Measurements from ENCODE around the gene ADORA1. TPM values are rescaled to one million over a fixed set of nuclear protein-coding genes. Genes with fewer than 3 reads are reported as not detected.

Gene ADORA1
- total RNA-seq, 2 experiments from 2014 or later = not detected

DNA sequence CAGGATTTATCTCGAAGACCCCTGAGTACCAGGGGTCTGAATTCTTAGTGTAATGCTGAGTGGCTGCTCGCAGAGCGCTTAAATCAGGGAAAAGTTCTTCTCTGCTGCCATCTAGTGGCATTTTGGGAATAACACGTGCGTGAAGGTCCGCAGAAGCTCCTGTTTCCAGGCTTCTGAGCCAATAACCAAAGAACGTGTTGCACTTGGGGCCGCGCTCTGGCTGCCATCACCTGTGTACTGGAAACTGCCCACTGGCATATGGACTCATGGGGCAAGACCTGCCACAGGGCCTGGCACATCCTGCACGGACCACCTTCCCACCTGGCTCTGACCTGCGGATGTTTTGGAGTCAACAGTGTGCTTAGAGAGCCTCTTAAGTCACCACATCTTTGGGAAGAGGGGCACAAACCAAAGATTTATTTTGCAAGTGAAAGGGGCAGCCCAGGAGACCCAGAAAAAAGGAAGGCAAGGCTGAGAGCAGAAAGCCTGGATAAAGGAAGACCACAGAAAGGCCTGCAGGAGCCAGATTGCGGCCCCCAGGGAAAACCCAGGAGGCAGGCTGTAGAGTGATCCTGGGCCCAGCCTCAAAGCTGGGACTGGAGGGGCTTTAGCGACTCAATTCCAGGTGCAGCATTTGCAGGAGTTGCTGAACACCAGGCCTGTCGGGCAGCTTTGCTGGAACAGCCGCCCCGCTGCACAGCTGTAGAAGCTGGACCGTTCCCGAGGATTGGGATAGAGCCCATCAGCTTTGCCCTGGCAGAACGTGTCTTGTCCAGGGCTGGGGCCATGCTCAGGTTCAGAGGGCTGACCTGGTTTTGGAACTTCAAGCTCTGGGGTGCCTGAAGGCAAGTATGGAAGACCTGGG, 89.0 kb downstream of the ADORA1 start:
- H3K36me3 Mint-ChIP-seq (ENCODE audit: low read depth) = no peaks in the 10 kb centered on the region
- intact Hi-C loops (cut with DNase I, micrococcal nuclease) = loop anchor here in 1 of 2 experiments (1.0 kb wide), 1 partner anchor 177 kb away; no protein-coding TSS in a partner anchor
- ATAC-seq (ENCODE audit: poor library complexity) (peak; percentile 68), DNase-seq (peak; percentile 13 to 78 (median 39))
- H3K27me3 Mint-ChIP-seq = peaks cover 16% of the 10 kb centered on the region
- Histone ChIP-seq H3K4me1 (ENCODE audit: insufficient read depth, low read length) (peaks cover 7% of the 10 kb centered on the region), H3K4me3 (ENCODE audit: low read length) (no peak overlapping the region), H3K27me3 (ENCODE audit: control insufficient read depth in 1 of 2, insufficient read depth in 2 of 2, low read length in 2 of 2) (peaks cover 0 to 8% of the 10 kb centered on the region in 2 experiments), H3K9me3 (ENCODE audit: control insufficient read depth in 1 of 2, insufficient read depth in 1 of 2, low read length in 2 of 2) (no peaks in the 10 kb centered on the region), H3K36me3 (ENCODE audit: insufficient read depth, low read length) (no peaks in the 10 kb centered on the region), H3K27ac (ENCODE audit: low read depth in 1 of 2, low read length in 2 of 2) (no peak overlapping the region)
- no peak overlapping the region for H3K27ac Mint-ChIP-seq
- H3K9me3 Mint-ChIP-seq = no peaks in the 10 kb centered on the region
- TF ChIP-seq, protein P1, sequence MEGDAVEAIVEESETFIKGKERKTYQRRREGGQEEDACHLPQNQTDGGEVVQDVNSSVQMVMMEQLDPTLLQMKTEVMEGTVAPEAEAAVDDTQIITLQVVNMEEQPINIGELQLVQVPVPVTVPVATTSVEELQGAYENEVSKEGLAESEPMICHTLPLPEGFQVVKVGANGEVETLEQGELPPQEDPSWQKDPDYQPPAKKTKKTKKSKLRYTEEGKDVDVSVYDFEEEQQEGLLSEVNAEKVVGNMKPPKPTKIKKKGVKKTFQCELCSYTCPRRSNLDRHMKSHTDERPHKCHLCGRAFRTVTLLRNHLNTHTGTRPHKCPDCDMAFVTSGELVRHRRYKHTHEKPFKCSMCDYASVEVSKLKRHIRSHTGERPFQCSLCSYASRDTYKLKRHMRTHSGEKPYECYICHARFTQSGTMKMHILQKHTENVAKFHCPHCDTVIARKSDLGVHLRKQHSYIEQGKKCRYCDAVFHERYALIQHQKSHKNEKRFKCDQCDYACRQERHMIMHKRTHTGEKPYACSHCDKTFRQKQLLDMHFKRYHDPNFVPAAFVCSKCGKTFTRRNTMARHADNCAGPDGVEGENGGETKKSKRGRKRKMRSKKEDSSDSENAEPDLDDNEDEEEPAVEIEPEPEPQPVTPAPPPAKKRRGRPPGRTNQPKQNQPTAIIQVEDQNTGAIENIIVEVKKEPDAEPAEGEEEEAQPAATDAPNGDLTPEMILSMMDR (IDR thresholded peaks at IDR 0.05) = peak; percentile 81
- peaks cover 6% of the 10 kb centered on the region for H3K4me1 Mint-ChIP-seq (ENCODE audit: low read depth)
- POLR2A ChIA-PET = no interaction called here
- CTCF ChIA-PET = interaction anchor here (0.6 to 2.4 kb wide), 7 partner anchors 8 to 752 kb away, joined by 3 to 25 read pairs (median 3); no protein-coding TSS in a partner anchor
- no peak overlapping the region for H3K4me3 Mint-ChIP-seq

Other genes starting within 250 kb of the ADORA1 start
- gene RABIF, start 238.6 kb upstream of the ADORA1 start, total RNA-seq = 1 to 10 TPM; 9.1 to 9.2 TPM
- 10 to 100 TPM; 18.5 to 18.6 TPM for gene KLHL12, start 200.5 kb upstream of the ADORA1 start, total RNA-seq
- gene ADIPOR1, start 169.4 kb upstream of the ADORA1 start, total RNA-seq = 10 to 100 TPM; 91.5 to 95.6 TPM
- gene CYB5R1, start 160.5 kb upstream of the ADORA1 start, total RNA-seq = 10 to 100 TPM; 42.1 to 47.4 TPM
- gene TMEM183A, start 120.4 kb upstream of the ADORA1 start, total RNA-seq = 100 to 1,000 TPM; 187 to 194 TPM
- under 1 TPM; 0.93 to 0.98 TPM for gene PPFIA4, start 101.2 kb upstream of the ADORA1 start, total RNA-seq
- gene MYOG, start 41.7 kb upstream of the ADORA1 start, total RNA-seq = not detected
- gene MYBPH, start 48.1 kb downstream of the ADORA1 start, total RNA-seq = not detected
- not detected for gene CHI3L1, start 59.0 kb downstream of the ADORA1 start, total RNA-seq
- 1 to 10 TPM in 1 of 2 experiments, under 1 TPM in 1; 0.58 to 1.1 TPM for gene CHIT1, start 101.9 kb downstream of the ADORA1 start, total RNA-seq
- gene BTG2, start 177.8 kb downstream of the ADORA1 start, total RNA-seq = 100 to 1,000 TPM; 802 to 849 TPM
- gene FMOD, start 223.4 kb downstream of the ADORA1 start, total RNA-seq = not detected